Transverse colon (tissue), 4 donors: ENCODE measurements around the gene MARCHF9. TPM values are rescaled to one million over a fixed set of nuclear protein-coding genes. Genes with fewer than 3 reads are reported as not detected.

Experiments
- DNase-seq: peaks from one replicate; pipeline ENCODE4 v3.0.0-alpha.2; 2019
- H3K27ac ChIP-seq, 4 donors: fragments of 200-600 bp; sonication (generic); 2 replicates each; pipeline ENCODE4 v1.5.1; 2016 to 2018; ENCODE audit warnings: inconsistent platforms in 4 of 4
- H3K27me3 ChIP-seq: fragments of 200-600 bp; sonication (generic); 2 replicates; pipeline ENCODE4 v1.5.1; 2017; ENCODE audit warnings: inconsistent platforms
- H3K36me3 ChIP-seq, 4 donors: fragments of 200-600 bp; sonication (generic); 2 replicates each; pipeline ENCODE4 v1.5.1; 2017 to 2019; ENCODE audit warnings: inconsistent platforms in 4 of 4
- H3K4me1 ChIP-seq, 4 donors: fragments of 200-600 bp; sonication (generic); 2 replicates each; pipeline ENCODE4 v1.5.1; 2017 to 2020; ENCODE audit warnings: inconsistent platforms in 4 of 4
- H3K4me3 ChIP-seq, 4 donors: fragments of 200-600 bp; sonication (generic); 1 replicate in 1 of 4; 2 replicates in 3 of 4; pipeline versions ENCODE4 v1.5.1 to v1.6.1; 2017 to 2019; ENCODE audit warnings: inconsistent platforms in 4 of 4
- H3K9me3 ChIP-seq, 2 donors: fragments of 200-600 bp; sonication (generic); 2 replicates each; pipeline ENCODE4 v1.5.1; 2017 to 2019; ENCODE audit warnings: inconsistent platforms in 2 of 2
- CTCF ChIP-seq, 5 experiments: fragments of 200-600 bp in 3 of 5; fragments of 450-650 bp in 2 of 5; sonication (generic) in 3 of 5; IDR thresholded peaks; 1 replicate in 2 of 5; 2 replicates in 3 of 5; pipeline ENCODE4 v1.5.1; 2016 to 2017; ENCODE audit warnings: antibody characterized with exemption in 5 of 5, inconsistent platforms in 3 of 5, mild to moderate bottlenecking in 2 of 5, moderate library complexity in 1 of 5
- EP300 ChIP-seq: sonication (generic); formaldehyde crosslinking; IDR thresholded peaks from one replicate; pipeline ENCODE4 v1.6.1; 2017; ENCODE audit warnings: antibody characterized with exemption, low read depth
- POLR2A ChIP-seq: fragments of 450-650 bp; IDR thresholded peaks from one replicate; pipeline ENCODE4 v1.6.1; 2016; ENCODE audit warnings: antibody characterized with exemption, mild to moderate bottlenecking, moderate library complexity
- POLR2AphosphoS5 ChIP-seq, 3 donors: sonication (generic); formaldehyde crosslinking; IDR thresholded peaks; one replicate each; pipeline ENCODE4 v1.6.1; 2016; ENCODE audit warnings: antibody characterized with exemption in 3 of 3
- WGBS, 2 donors: methylation state at CpG; one replicate each; pipeline ENCODE4 v1.1.5; 2018; ENCODE audit warnings: low coverage in 1 of 2; 5-methylcytosine and 5-hydroxymethylcytosine counted together
- in situ Hi-C, 4 donors: fragments of 200-750 bp; cut with MboI; loops; one replicate each; pipeline versions ENCODE4 v1.15.0 to v1.15.1; 2017; ENCODE audit warnings: low sequenced_read_pairs in 3 of 4, low pct_ligation_motif_present in 1 of 4, low pct_unique_long_range_greater_than_20kb in 1 of 4
- intact Hi-C: fragments of 100-400 bp; cut with DNase I; formaldehyde crosslinking; loops from one replicate; pipeline ENCODE4 v1.15.1; 2023; ENCODE audit warnings: low total_unique reads
- total RNA-seq, 4 donors: library from RNA; depleted of rRNA; stranded (reverse); fragments of >200 nt; gene quantifications; one replicate each; pipeline ENCODE4 v1.1.0, GENCODE V29; 2016

Gene MARCHF9
- total RNA-seq: 10 to 100 TPM in 2 of 4 donors, 1 to 10 TPM in 2; 1.5 to 24.1 (median 9.5) TPM

- H3K4me1 ChIP-seq: peaks cover 12 to 46% (median 39%) of the 10 kb centered on the region in 4 donors
- DNase-seq: peak; percentile 91
- 4 to 5% methylated on average over 4 to 14 of the region's 41 CpGs for WGBS, 2 donors
- TF ChIP-seq POLR2A (no peak), CTCF (IDR thresholded peaks at IDR 0.05) (no peak), POLR2AphosphoS5 (IDR thresholded peaks at IDR 0.05) (peak; percentile 6 to 47 (median 26))
- peak within 1 kb of the TSS; percentile 68 to 94 (median 80) for H3K4me3 ChIP-seq
- no peaks in the 10 kb centered on the region for H3K9me3 ChIP-seq
- in situ Hi-C loops: no loop called here
- peak within 1 kb of the TSS; percentile 83 to 89 (median 85) for H3K27ac ChIP-seq
- no peaks in the 10 kb centered on the region for H3K27me3 ChIP-seq
- H3K36me3 ChIP-seq: peaks cover 0 to 5% (median 0%) of the 10 kb centered on the region in 4 donors
- intact Hi-C loops: no loop called here
Measured at GRCh38 chr12:57754411-57755193, at the start of gene MARCHF9. Gene MARCHF9 (plus strand): TSS chr12:57755103. CDS start chr12:57755529, 426 bp downstream.

- Histone ChIP-seq H3K9me3 (no peaks in the 10 kb centered on the region), H3K27me3 (no peaks in the 10 kb centered on the region), H3K4me1 (no peaks in the 10 kb centered on the region), H3K4me3 (no peak overlapping the region), H3K36me3 (peaks cover 0 to 51% (median 18%) of the 10 kb centered on the region in 4 donors), H3K27ac (no peak overlapping the region)
- intact Hi-C loops: no loop called here
- DNase-seq: no peak
- WGBS, 2 donors: 96 to 100% methylated on average over 1 to 3 of the region's 3 CpGs
- TF ChIP-seq CTCF (IDR thresholded peaks at IDR 0.05) (no peak), POLR2A (no peak), EP300 (no peak), POLR2AphosphoS5 (IDR thresholded peaks at IDR 0.05) (no peak)
- in situ Hi-C loops: no loop called here
Measured at GRCh38 chr12:57707250-57707649, 47.7 kb upstream of the MARCHF9 start.

- H3K36me3 ChIP-seq: peaks cover 0 to 43% (median 14%) of the 10 kb centered on the region in 4 donors
- DNase-seq: no peak
- TF ChIP-seq POLR2AphosphoS5 (IDR thresholded peaks at IDR 0.05): no peak
- TF ChIP-seq POLR2A: no peak
- no peak for TF ChIP-seq EP300
- no peak for TF ChIP-seq CTCF (IDR thresholded peaks at IDR 0.05)
- no peak overlapping the region for H3K27ac ChIP-seq
- no peak overlapping the region for H3K4me3 ChIP-seq
- intact Hi-C loops (no loop called here), in situ Hi-C loops (no loop called here)
- H3K4me1 ChIP-seq: no peaks in the 10 kb centered on the region
- no peaks in the 10 kb centered on the region for H3K27me3 ChIP-seq
- 91 to 94% methylated on average over 2 of the region's 2 CpGs for WGBS, 2 donors
- no peaks in the 10 kb centered on the region for H3K9me3 ChIP-seq
Measured at GRCh38 chr12:57708296-57708695, 46.6 kb upstream of the MARCHF9 start.

- no peak for TF ChIP-seq POLR2AphosphoS5 (IDR thresholded peaks at IDR 0.05)
- TF ChIP-seq EP300: no peak
- no peak for TF ChIP-seq CTCF (IDR thresholded peaks at IDR 0.05)
- no peak for TF ChIP-seq POLR2A
Measured at GRCh38 chr12:57712701-57713100, 42.2 kb upstream of the MARCHF9 start.

More at GRCh38 chr12:57712701-57713100, 42.2 kb upstream of the MARCHF9 start:
- intact Hi-C loops: no loop called here
- Histone ChIP-seq H3K36me3 (peaks cover 0 to 27% (median 12%) of the 10 kb centered on the region in 4 donors), H3K27me3 (no peaks in the 10 kb centered on the region), H3K27ac (no peak overlapping the region), H3K4me3 (no peak overlapping the region), H3K4me1 (no peaks in the 10 kb centered on the region), H3K9me3 (no peaks in the 10 kb centered on the region)
- WGBS, 2 donors: 86 to 100% methylated on average over 1 to 3 of the region's 3 CpGs
- DNase-seq: no peak
- in situ Hi-C loops: no loop called here
